ENCODE data around the gene CKMT2. TPM values are rescaled to one million over a fixed set of nuclear protein-coding genes. Genes with fewer than 3 reads are reported as not detected.
"Not testable (repeated sequence)": the region's sequence is repeated elsewhere in the genome, so short reads cannot be mapped to it uniquely, and the experiment has no call there.

CKMT2 gene
- polyA plus RNA-seq, 4 donors = 5.2 to 9.8 (median 6.0) TPM

GRCh38 chr5:81249240-81249639 lies 16.1 kb downstream of the CKMT2 start:
- no peak for DNase-seq (ENCODE audit: low read depth in 4 of 4, low spot score in 3 of 4)

- DNase-seq (ENCODE audit: low read depth in 4 of 4, low spot score in 3 of 4) = no peak
These were observed 16.9 kb downstream of the CKMT2 start for GRCh38 chr5:81250004-81250403.

- no peak for DNase-seq (ENCODE audit: low read depth in 4 of 4, low spot score in 3 of 4)
These were observed 18.8 kb downstream of the CKMT2 start for GRCh38 chr5:81251922-81252321.

GRCh38 chr5:81252904-81253303 lies 19.8 kb downstream of the CKMT2 start:
- DNase-seq (ENCODE audit: low read depth in 4 of 4, low spot score in 3 of 4) = no peak

- no peak for DNase-seq (ENCODE audit: low read depth in 4 of 4, low spot score in 3 of 4)
These were observed 20.8 kb downstream of the CKMT2 start for GRCh38 chr5:81253875-81254274.

- no peak for DNase-seq (ENCODE audit: low read depth in 4 of 4, low spot score in 3 of 4)
These were observed 21.9 kb downstream of the CKMT2 start for GRCh38 chr5:81254886-81255559.

- no peak for DNase-seq (ENCODE audit: low read depth in 4 of 4, low spot score in 3 of 4)
These were observed 23.6 kb downstream of the CKMT2 start for GRCh38 chr5:81256766-81257165.

GRCh38 chr5:81262796-81263195 lies 29.7 kb downstream of the CKMT2 start:
- DNase-seq (ENCODE audit: low read depth in 4 of 4, low spot score in 3 of 4) = not testable (repeated sequence)

GRCh38 chr5:81265101-81265500 lies 32.0 kb downstream of the CKMT2 start:
- no peak for DNase-seq (ENCODE audit: low read depth in 4 of 4, low spot score in 3 of 4)

- DNase-seq (ENCODE audit: low read depth in 4 of 4, low spot score in 3 of 4) = no peak
These were observed 35.5 kb downstream of the CKMT2 start for GRCh38 chr5:81268521-81269196.

GRCh38 chr5:81269751-81270393 lies 36.8 kb downstream of the CKMT2 start:
- no peak for DNase-seq (ENCODE audit: low read depth in 4 of 4, low spot score in 3 of 4)

- not testable (repeated sequence) for DNase-seq (ENCODE audit: low read depth in 4 of 4, low spot score in 3 of 4)
These were observed 37.4 kb downstream of the CKMT2 start for GRCh38 chr5:81270394-81271027.

GRCh38 chr5:81283976-81284375 lies 50.9 kb downstream of the CKMT2 start:
- DNase-seq (ENCODE audit: low read depth in 4 of 4, low spot score in 3 of 4) = no peak

- no peak for DNase-seq (ENCODE audit: low read depth in 4 of 4, low spot score in 3 of 4)
These were observed 53.0 kb downstream of the CKMT2 start for GRCh38 chr5:81286059-81286617.

GRCh38 chr5:81288021-81288433 lies 54.9 kb downstream of the CKMT2 start:
- no peak for DNase-seq (ENCODE audit: low read depth in 4 of 4, low spot score in 3 of 4)

- no peak for DNase-seq (ENCODE audit: low read depth in 4 of 4, low spot score in 3 of 4)
These were observed 57.0 kb downstream of the CKMT2 start for GRCh38 chr5:81290146-81290545.

- no peak for DNase-seq (ENCODE audit: low read depth in 4 of 4, low spot score in 3 of 4)
These were observed 59.0 kb downstream of the CKMT2 start for GRCh38 chr5:81292130-81292529.

GRCh38 chr5:81294021-81294420 lies 60.9 kb downstream of the CKMT2 start:
- DNase-seq (ENCODE audit: low read depth in 4 of 4, low spot score in 3 of 4) = not testable (repeated sequence)

GRCh38 chr5:81297531-81297930 lies 64.4 kb downstream of the CKMT2 start:
- DNase-seq (ENCODE audit: low read depth in 4 of 4, low spot score in 3 of 4) = no peak

GRCh38 chr5:81300921-81301270 lies 67.8 kb downstream of the CKMT2 start:
- DNase-seq (ENCODE audit: low read depth in 4 of 4, low spot score in 3 of 4) = no peak

All from left renal pelvis (tissue), 4 donors.